Kidney epithelial cell (primary cell): Measurements from ENCODE around the gene WNT10A. TPM values are rescaled to one million over a fixed set of nuclear protein-coding genes. Genes with fewer than 3 reads are reported as not detected.

Experiments
- DNase-seq: peaks from one replicate; pipeline ENCODE4 v3.0.0-alpha.2; 2010; ENCODE audit warnings: low read depth
- H3K27me3 ChIP-seq: 2 replicates; pipeline ENCODE4 v1.6.0; 2011; ENCODE audit warnings: low read length; ENCODE audit not compliant: control insufficient read depth, insufficient read depth
- H3K36me3 ChIP-seq: 2 replicates; pipeline ENCODE4 v1.5.1; 2011; ENCODE audit warnings: low read length; ENCODE audit not compliant: control insufficient read depth, insufficient read depth
- H3K4me3 ChIP-seq: 2 replicates; pipeline ENCODE4 v1.5.1; 2011; ENCODE audit warnings: low read depth, mild to moderate bottlenecking, control low read depth, low read length
- total RNA-seq: library from RNA; depleted of rRNA; stranded (reverse); fragments of >200 nt; gene quantifications from 2 replicates; pipeline ENCODE4 v1.2.3, GENCODE V29; 2015
- TF ChIP-seq, protein P1 (sequence below): IDR thresholded peaks from 2 replicates; pipeline ENCODE4 v1.5.1; 2011; ENCODE audit warnings: mild to moderate bottlenecking, moderate library complexity, low read length, control low read depth, inconsistent platforms; ENCODE audit not compliant: insufficient read depth, poor library complexity, severe bottlenecking

The WNT10A gene
- total RNA-seq, 1 donor from 2014 or later, result 7.1 TPM

DNA sequence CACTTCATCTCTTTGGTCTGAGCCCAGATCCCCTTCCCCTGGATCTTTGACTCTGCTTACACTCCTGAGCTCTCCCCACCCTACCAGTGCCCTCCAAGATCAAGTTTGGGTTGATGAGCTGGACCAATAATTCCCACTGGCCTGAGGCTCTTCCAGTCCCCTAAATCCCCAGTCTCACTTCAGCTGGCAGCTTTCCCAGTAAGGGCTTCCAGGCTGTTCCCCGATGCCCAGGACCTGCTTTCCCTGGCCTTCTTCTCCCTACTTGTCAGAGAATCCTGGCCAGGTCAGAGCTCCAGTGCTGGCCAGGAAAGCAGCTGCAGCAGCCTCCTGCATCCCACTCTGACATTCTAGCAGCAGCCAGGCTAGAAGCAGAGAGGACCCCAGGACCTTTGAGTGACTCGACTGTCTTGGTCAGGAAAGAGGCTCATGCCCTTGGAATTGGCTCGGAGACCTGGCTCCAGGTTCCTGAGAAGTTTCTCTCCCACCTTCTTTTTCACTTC lies 17.6 kb upstream of the WNT10A start:
- Histone ChIP-seq H3K36me3 (no peaks in the 10 kb centered on the region), H3K4me3 (no peak overlapping the region), H3K27me3 (peaks cover 76% of the 10 kb centered on the region)
- TF ChIP-seq, protein P1, sequence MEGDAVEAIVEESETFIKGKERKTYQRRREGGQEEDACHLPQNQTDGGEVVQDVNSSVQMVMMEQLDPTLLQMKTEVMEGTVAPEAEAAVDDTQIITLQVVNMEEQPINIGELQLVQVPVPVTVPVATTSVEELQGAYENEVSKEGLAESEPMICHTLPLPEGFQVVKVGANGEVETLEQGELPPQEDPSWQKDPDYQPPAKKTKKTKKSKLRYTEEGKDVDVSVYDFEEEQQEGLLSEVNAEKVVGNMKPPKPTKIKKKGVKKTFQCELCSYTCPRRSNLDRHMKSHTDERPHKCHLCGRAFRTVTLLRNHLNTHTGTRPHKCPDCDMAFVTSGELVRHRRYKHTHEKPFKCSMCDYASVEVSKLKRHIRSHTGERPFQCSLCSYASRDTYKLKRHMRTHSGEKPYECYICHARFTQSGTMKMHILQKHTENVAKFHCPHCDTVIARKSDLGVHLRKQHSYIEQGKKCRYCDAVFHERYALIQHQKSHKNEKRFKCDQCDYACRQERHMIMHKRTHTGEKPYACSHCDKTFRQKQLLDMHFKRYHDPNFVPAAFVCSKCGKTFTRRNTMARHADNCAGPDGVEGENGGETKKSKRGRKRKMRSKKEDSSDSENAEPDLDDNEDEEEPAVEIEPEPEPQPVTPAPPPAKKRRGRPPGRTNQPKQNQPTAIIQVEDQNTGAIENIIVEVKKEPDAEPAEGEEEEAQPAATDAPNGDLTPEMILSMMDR, result no peak
- no peak for DNase-seq

DNA sequence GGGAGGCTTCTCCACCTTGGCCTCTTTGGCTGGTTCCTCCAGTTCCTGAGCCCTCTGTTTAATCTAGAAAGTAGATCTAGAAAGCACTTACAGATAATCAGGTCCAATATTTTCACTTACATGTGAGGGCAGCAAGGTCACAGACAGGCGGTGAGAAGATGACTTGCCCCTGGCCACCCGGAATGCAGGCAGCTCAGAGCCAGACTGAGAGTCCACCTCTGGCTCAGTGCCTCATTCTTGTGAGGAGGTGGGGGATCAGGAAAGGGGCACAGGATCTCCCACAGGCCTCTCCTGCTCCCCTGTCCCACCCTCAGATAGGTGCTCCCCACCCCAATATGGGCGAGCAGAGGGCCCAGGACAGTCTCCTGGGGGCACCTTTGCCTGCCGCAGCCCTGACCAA lies 15.3 kb upstream of the WNT10A start:
- TF ChIP-seq, protein P1, result no peak
- no peak for DNase-seq
- H3K36me3 ChIP-seq, result no peaks in the 10 kb centered on the region
- H3K4me3 ChIP-seq, result no peak overlapping the region
- H3K27me3 ChIP-seq, result peaks cover 71% of the 10 kb centered on the region

DNA sequence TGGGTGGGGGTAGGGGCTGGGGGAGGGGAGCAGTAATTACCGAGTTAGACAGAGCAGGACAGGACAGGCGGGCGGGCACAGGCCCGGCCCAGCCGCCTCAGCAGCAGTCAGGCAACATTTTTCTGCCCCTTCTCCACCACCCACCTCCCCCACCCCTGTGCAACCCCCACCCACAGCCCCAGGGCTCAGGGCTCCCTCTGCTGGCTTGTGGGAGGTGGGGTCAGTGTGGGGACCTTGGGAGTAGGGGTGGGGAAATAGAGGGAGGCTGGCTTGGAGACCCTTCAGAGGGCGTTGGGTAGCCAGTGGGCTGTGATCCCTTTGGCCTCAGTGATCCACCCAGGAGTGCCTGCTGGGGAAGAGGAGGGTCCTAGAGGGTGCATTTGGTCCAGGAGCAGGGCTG lies 14.7 kb upstream of the WNT10A start:
- no peak for DNase-seq
- H3K27me3 ChIP-seq, result peaks cover 71% of the 10 kb centered on the region

DNA sequence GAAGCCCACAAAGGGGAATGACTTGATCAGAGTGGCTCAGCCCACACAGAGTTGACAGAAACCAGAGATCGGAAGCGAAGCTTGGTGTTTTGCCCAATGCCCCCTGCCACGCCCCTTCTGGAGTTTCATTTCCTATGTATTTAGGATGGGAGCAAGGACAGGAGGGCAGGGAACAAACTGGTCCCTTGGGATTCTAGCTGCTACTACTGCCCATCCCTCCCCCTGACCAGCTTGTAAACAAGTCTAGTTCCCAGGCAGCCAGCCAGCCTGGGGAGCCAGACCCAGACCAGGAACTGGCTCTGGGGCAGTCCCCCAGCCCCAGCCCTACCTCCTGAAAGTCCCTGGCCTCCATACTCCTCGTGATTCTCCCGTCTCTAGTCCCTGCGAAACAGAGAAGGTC lies 12.8 kb upstream of the WNT10A start:
- no peak for DNase-seq
- TF ChIP-seq, protein P1, result no peak
- Histone ChIP-seq H3K4me3 (no peak overlapping the region), H3K27me3 (peaks cover 75% of the 10 kb centered on the region), H3K36me3 (no peaks in the 10 kb centered on the region)

More for the DNA sequence above, 14.7 kb upstream of the WNT10A start:
- TF ChIP-seq, protein P1, result no peak
- Histone ChIP-seq H3K36me3 (no peaks in the 10 kb centered on the region), H3K4me3 (no peak overlapping the region)

DNA sequence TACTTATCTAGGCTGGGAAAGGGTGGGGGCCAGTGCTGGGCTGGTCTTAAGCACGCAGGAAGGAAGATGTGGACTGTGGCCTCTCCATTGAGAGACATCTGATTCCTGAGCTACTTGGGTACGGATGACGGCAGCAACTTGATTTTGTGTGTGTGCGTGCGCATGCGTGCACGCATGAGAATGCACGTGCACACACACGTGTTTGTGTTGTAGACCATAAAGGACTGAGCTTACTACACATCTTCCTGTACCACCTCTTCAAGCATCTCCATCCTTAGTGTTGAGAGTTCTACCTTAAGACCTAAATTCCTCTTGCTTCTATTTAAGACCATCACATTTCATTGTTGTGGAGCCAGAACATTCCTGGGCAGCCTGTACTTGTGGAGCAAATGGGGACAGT lies 11.6 kb upstream of the WNT10A start:
- Histone ChIP-seq H3K36me3 (no peaks in the 10 kb centered on the region), H3K4me3 (no peak overlapping the region), H3K27me3 (peaks cover 79% of the 10 kb centered on the region)
- DNase-seq, result no peak
- TF ChIP-seq, protein P1, result no peak

DNA sequence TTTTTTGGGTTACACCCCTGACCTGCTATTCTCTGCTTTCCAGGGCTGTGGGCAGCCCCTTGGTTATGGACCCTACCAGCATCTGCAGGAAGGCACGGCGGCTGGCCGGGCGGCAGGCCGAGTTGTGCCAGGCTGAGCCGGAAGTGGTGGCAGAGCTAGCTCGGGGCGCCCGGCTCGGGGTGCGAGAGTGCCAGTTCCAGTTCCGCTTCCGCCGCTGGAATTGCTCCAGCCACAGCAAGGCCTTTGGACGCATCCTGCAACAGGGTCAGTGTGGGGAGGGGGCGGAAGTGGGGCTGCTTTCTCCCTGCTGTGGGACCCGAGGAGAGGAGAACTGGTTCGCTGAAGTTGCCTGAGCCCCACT lies 9.7 kb upstream of the WNT10A start:
- TF ChIP-seq, protein P1, result no peak
- no peaks in the 10 kb centered on the region for H3K36me3 ChIP-seq
- H3K4me3 ChIP-seq, result no peak overlapping the region
- peaks cover 79% of the 10 kb centered on the region for H3K27me3 ChIP-seq
- DNase-seq, result no peak
